HUES48 (cell line): Measurements from ENCODE around the gene GAB2.

Experiments used
- H3K27ac ChIP-seq: one replicate; pipeline ENCODE4 v1.7.0; 2013; ENCODE audit warnings: low read depth, low read length, inconsistent platforms
- H3K27me3 ChIP-seq: 2 replicates; pipeline ENCODE4 v1.6.1; 2013; ENCODE audit warnings: mild to moderate bottlenecking, low read length; ENCODE audit not compliant: control insufficient read depth, insufficient read depth
- H3K36me3 ChIP-seq: 2 replicates; pipeline ENCODE4 v1.6.1; 2013; ENCODE audit warnings: low read length; ENCODE audit not compliant: control insufficient read depth, insufficient read depth
- H3K4me1 ChIP-seq: 2 replicates; pipeline ENCODE4 v1.6.1; 2013; ENCODE audit warnings: mild to moderate bottlenecking, low read length; ENCODE audit not compliant: control insufficient read depth, insufficient read depth
- H3K4me3 ChIP-seq: 2 replicates; pipeline ENCODE4 v1.5.1; 2013; ENCODE audit warnings: mild to moderate bottlenecking, low read depth, low read length
- H3K9ac ChIP-seq: 2 replicates; pipeline ENCODE4 v1.6.1; 2013; ENCODE audit warnings: mild to moderate bottlenecking, low read depth, low read length, moderate library complexity
- H3K9me3 ChIP-seq: 2 replicates; pipeline ENCODE4 v1.6.1; 2013; ENCODE audit warnings: low read length; ENCODE audit not compliant: control insufficient read depth, insufficient read depth

GAB2 gene

GRCh38 chr11:78219493-78220217 is 198.0 kb downstream of the GAB2 start:
- Histone ChIP-seq H3K9ac (no peak overlapping the region), H3K27ac (no peak overlapping the region), H3K4me3 (no peak overlapping the region), H3K36me3 (peaks cover 18% of the 10 kb centered on the region), H3K27me3 (no peaks in the 10 kb centered on the region), H3K4me1 (no peaks in the 10 kb centered on the region), H3K9me3 (no peaks in the 10 kb centered on the region)

GRCh38 chr11:78218707-78219492 is 198.7 kb downstream of the GAB2 start:
- H3K27ac ChIP-seq: no peak overlapping the region
- H3K36me3 ChIP-seq: peaks cover 22% of the 10 kb centered on the region
- no peak overlapping the region for H3K4me3 ChIP-seq
- H3K9me3 ChIP-seq: no peaks in the 10 kb centered on the region
- no peak overlapping the region for H3K9ac ChIP-seq
- no peaks in the 10 kb centered on the region for H3K27me3 ChIP-seq
- H3K4me1 ChIP-seq: no peaks in the 10 kb centered on the region

- Histone ChIP-seq H3K9me3 (no peaks in the 10 kb centered on the region), H3K4me1 (no peaks in the 10 kb centered on the region), H3K4me3 (no peak overlapping the region), H3K36me3 (peaks cover 22% of the 10 kb centered on the region), H3K27me3 (no peaks in the 10 kb centered on the region), H3K27ac (no peak overlapping the region), H3K9ac (no peak overlapping the region)
These were observed 199.7 kb downstream of the GAB2 start for GRCh38 chr11:78217650-78218541.

- peaks cover 18% of the 10 kb centered on the region for H3K36me3 ChIP-seq
- H3K9ac ChIP-seq: no peak overlapping the region
- H3K4me1 ChIP-seq: no peaks in the 10 kb centered on the region
- H3K27ac ChIP-seq: no peak overlapping the region
- H3K4me3 ChIP-seq: no peak overlapping the region
- no peaks in the 10 kb centered on the region for H3K27me3 ChIP-seq
- H3K9me3 ChIP-seq: no peaks in the 10 kb centered on the region
These were observed 200.9 kb downstream of the GAB2 start for GRCh38 chr11:78216571-78217287.

GRCh38 chr11:78216021-78216420 is 201.6 kb downstream of the GAB2 start:
- H3K36me3 ChIP-seq: peaks cover 11% of the 10 kb centered on the region
- no peak overlapping the region for H3K27ac ChIP-seq
- H3K9ac ChIP-seq: no peak overlapping the region

GRCh38 chr11:78214331-78215194 is 203.1 kb downstream of the GAB2 start:
- no peak overlapping the region for H3K9ac ChIP-seq
- no peaks in the 10 kb centered on the region for H3K9me3 ChIP-seq
- H3K4me1 ChIP-seq: no peaks in the 10 kb centered on the region
- H3K36me3 ChIP-seq: peaks cover 18% of the 10 kb centered on the region
- H3K27me3 ChIP-seq: no peaks in the 10 kb centered on the region
- H3K27ac ChIP-seq: no peak overlapping the region
- H3K4me3 ChIP-seq: no peak overlapping the region

More at GRCh38 chr11:78216021-78216420, 201.6 kb downstream of the GAB2 start:
- Histone ChIP-seq H3K9me3 (no peaks in the 10 kb centered on the region), H3K4me1 (no peaks in the 10 kb centered on the region), H3K4me3 (no peak overlapping the region), H3K27me3 (no peaks in the 10 kb centered on the region)

GRCh38 chr11:78213526-78214330 is 203.9 kb downstream of the GAB2 start:
- Histone ChIP-seq H3K27me3 (no peaks in the 10 kb centered on the region), H3K27ac (no peak overlapping the region), H3K9ac (no peak overlapping the region), H3K4me1 (no peaks in the 10 kb centered on the region), H3K36me3 (peaks cover 18% of the 10 kb centered on the region), H3K9me3 (no peaks in the 10 kb centered on the region), H3K4me3 (no peak overlapping the region)

- Histone ChIP-seq H3K36me3 (peaks cover 18% of the 10 kb centered on the region), H3K9ac (no peak overlapping the region), H3K27me3 (no peaks in the 10 kb centered on the region)
These were observed 204.8 kb downstream of the GAB2 start for GRCh38 chr11:78212586-78213371.

GRCh38 chr11:78211565-78211964 is 206.1 kb downstream of the GAB2 start:
- Histone ChIP-seq H3K4me3 (no peak overlapping the region), H3K27ac (no peak overlapping the region), H3K4me1 (no peaks in the 10 kb centered on the region), H3K27me3 (no peaks in the 10 kb centered on the region), H3K9ac (no peak overlapping the region), H3K36me3 (peaks cover 18% of the 10 kb centered on the region), H3K9me3 (no peaks in the 10 kb centered on the region)

More at GRCh38 chr11:78212586-78213371, 204.8 kb downstream of the GAB2 start:
- Histone ChIP-seq H3K4me3 (no peak overlapping the region), H3K9me3 (no peaks in the 10 kb centered on the region), H3K4me1 (no peaks in the 10 kb centered on the region), H3K27ac (no peak overlapping the region)
